Stimulated activated CD8-positive, alpha-beta memory T cell treated with anti-CD3 and anti-CD28 coated beads, Interleukin-7, amount 100 ng/mL, for 24 hours (primary cell): ENCODE measurements around the gene CLIP3.

ENCODE experiments used
- DNase-seq: peaks from one replicate; pipeline ENCODE4 v3.0.0-alpha.2; 2020; ENCODE audit warnings: low read depth

Gene CLIP3

GRCh38 chr19:35975608-35976214, 57.0 kb downstream of the CLIP3 start:
- no peak for DNase-seq

GRCh38 chr19:35973487-35973886, 59.2 kb downstream of the CLIP3 start:
- no peak for DNase-seq

GRCh38 chr19:35966771-35967170, 65.9 kb downstream of the CLIP3 start:
- no peak for DNase-seq
